Non-pigmented ciliary epithelial cell (primary cell): ENCODE data around the gene PES1.
"Not testable (repeated sequence)": the region's sequence is repeated elsewhere in the genome, so short reads cannot be mapped to it uniquely, and the experiment has no call there.

Experiments
- DNase-seq: peaks from one replicate; pipeline ENCODE4 v3.0.0-alpha.2; 2010; ENCODE audit warnings: low read depth

Gene PES1

DNA sequence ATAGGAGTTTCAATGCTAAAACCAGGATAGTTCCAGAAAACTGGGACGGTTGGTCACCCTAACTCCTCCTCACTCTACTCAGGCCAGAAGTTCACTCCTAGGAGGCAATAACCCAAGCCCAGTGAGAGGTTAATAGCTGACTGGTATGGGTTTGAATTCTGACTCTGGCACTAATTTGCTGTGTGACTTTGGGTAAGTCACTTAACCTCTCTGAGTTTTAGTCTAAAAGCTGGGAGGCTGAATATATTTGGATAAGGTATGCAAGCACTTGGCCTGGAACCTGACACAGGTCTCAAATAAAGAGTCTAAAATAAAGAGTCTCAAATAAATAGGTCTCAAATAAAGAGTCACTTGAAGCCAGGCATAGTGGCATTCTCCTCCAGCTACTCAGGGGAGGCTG lies 39.0 kb downstream of the PES1 start:
- DNase-seq: no peak

DNA sequence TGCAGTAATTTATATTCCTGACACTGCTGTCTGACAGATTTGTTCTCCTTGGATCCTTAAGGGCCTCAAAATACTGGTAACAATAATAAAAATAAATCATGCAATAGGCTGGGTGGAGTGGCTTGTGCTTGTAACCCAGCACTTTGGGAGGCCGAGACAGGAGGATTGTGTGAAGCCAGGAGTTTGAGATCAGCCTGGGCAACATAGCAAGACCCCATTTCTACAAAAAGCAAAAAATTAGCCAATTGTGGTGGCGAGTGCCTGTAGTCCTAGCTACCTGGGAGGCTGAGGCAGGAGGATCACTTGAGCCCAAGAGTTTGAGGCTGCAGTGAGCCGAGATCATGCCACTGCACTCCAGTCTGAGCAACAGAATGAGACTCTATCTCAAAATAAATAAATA lies 39.9 kb downstream of the PES1 start:
- not testable (repeated sequence) for DNase-seq

DNA sequence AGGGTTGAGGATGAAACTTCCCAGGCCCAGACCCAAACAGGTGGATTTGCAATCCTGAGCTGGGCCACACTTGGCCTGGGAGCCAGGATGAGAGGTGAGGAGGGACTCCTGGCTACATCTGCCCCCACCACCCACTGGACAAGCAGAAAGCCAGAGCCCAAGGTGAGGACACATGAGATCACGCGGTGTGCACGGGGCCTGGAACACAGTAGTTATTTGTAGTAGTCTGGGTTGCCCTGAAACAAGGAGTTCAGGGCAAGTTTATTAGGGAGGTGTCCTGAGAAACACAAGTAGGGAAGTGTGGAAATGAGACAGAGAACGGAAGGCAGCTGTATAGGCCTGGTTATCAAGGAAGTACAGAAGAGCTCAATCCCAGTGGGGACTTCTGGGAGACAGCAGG lies 44.5 kb downstream of the PES1 start:
- no peak for DNase-seq

DNA sequence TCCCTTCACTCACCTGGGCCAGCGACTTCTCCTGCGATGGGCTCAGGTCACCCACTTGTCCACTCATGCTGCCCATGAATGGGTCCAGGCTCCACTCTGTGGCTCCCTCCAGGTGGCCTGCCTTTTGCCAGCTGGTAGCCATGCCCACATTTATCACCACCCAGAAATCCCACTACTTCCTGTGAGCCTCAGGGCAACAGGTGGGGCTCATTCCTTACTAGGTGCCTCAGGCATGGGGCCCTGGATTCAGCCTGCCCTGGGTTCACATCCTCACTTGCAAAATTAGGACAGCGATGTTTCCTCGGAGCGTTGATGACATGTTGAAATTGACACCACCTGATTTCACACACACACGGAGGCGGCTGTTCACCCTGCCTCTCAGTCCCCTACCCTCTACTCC lies 45.1 kb downstream of the PES1 start, which contains the start of gene SEC14L6:
SEC14L6 (minus strand) TSS at position 126 of the 400 bp plus-strand sequence; CDS start at position 67, 59 bp downstream.
- no peak for DNase-seq

DNA sequence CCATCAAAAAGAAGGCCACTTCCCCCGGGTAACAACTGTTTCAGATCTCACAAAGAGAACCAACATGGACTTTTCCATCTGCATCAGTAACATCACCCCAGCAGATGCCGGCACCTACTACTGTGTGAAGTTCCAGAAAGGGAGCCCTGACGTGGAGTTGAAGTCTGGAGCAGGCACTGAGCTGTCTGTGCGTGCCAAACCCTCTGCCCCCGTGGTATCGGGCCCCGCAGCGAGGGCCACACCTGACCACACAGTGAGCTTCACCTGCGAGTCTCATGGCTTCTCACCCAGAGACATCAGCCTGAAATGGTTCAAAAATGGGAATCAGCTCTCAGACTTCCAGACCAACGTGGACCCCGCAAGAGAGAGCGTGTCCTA lies 48.9 kb downstream of the PES1 start:
- DNase-seq: no peak

DNA sequence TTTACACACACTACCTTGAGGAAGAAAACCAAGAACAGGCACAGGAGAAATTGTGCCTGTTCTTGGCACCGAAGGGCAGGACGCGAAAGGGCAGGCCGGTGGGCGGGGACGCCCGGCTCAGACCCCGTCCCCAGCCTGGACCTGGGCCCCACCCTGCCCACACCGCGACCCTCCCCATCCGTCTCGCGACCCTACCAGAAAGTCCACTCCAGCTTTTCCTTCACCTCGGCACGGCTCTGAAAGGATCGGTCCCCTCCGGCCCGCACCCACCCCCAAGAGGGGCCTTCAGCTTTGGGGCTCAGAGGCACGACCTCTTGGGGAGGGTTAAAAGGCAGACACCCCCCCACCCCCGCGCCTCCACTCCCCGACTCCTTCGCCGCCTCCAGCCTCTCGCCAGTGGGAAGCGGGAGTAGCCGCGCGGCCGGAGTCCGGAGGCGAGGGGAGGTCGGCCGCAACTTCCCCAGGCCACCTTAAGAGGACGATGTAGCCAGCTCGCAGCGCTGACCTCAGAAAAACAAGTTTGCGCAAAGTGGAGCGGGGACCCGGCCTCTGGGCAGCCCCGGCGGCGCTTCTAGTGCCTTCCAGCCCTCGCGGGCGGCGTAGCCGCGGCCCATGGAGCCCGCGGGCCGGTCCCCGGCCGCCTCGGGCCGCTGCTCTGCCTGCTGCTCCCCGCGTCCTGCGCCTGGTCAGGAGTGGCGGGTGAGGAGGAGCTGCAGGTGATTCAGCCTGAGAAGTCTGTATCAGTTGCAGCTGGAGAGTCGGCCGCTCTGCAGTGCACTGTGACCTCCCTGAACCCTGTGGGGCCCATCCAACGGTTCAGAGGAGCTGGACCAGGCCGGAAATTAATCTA lies 49.5 kb downstream of the PES1 start:
- DNase-seq: no peak

DNA sequence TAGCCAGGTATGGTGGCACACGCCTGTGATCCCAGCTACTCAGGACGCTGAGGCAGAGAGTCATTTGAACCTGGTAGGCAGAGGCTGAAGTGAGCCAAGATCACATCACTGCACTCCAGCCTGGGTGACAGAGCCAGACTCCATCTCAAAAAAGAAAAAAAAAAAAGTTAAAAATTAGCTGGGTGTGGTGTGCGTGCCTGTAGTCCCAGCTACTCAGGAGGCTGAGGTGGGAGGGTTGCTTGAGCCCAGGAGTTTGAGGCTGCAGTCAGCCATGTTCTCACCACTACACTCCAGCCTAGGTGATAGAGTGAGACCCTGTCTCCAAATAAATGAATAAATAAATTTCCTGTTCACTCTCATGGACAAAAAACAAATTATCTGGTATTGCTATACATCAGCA lies 50.2 kb downstream of the PES1 start:
- DNase-seq: not testable (repeated sequence)

DNA sequence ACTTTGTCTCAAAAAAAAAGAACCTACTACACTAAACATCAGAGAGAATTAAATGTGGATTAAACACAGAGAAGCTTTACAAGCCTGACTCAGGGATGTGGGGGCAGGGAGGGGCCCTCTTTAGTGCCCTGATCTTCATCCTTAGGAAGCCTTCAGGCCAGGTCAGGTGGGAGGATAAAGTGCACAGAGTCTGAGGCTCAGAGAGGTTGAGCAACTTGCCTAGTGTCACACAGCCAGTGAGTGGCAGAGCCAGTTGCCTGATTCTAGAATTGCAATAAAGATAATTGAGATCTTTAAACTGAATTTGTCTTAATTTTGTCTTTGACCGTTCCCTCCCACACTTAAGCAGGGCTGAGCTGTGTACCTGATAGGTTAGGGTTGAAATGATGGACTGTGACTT lies 52.3 kb downstream of the PES1 start:
- no peak for DNase-seq

DNA sequence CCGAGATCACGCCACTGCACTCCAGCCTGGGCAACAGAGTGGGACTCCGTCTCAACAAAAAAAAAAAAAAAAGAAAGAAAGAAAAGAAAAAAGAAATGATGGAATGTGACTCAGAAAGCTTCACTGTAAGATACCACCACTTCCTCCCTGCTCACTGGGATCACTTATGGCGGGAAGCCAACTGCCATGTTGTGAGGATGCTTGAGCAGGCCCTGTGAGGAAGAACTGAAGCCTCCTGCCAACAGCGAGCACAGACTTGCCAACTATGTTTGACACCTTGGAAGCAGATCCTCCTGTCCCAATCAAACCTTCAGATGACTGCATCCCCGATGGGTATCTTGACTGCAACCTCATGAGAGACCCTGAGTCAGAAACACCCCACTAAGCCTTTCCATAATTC lies 53.4 kb downstream of the PES1 start:
- DNase-seq: no peak

DNA sequence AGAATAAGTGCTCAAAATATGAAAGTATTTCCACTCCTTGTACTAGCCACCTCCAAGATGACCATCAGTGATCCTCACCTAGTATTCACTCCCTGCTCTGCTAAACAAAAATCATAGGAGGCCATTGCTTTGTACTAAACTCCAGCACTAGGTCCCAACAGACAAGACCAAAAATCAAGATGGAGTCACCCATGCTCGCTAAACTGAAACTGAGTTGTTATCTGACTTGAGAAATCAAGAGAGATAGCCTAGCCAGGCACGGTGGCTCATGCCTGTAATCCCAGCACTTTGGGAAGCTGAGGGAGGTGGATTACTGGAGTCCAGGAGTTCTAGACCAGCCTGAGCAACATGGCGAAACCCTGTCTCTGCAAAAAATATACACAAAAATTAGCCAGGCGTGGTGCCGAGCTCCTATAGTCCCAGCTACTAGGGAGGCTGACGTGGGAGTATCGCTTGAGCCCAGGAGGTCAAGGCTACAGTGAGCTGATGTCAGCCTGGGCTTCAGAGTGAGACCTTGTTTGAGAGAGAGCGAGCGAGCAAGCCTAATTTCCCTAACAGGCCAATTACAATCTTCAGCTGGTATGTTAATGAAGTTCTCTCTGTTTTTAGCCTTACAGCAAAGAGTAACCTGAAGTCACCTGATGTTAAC lies 54.5 kb downstream of the PES1 start:
- no peak for DNase-seq

DNA sequence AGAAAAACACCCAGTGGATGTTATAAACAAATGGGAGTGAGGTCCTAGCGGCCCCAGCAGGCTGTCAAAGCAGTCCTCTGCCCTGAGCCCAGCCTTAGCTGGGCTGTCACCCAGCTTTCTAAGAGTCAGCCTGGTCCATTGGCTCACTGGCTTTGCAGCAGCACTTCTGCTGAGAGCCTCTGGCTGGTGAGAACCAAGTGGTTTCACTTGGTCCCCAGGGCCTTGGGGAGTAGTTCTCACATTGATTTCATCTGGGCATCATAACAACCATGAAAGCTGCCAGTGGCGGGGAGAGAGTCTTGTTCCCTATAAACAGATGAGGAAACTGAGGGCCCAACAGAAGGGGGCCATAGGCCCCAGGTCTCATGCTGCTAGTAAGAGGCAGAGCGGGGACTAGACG lies 56.5 kb downstream of the PES1 start:
- no peak for DNase-seq

DNA sequence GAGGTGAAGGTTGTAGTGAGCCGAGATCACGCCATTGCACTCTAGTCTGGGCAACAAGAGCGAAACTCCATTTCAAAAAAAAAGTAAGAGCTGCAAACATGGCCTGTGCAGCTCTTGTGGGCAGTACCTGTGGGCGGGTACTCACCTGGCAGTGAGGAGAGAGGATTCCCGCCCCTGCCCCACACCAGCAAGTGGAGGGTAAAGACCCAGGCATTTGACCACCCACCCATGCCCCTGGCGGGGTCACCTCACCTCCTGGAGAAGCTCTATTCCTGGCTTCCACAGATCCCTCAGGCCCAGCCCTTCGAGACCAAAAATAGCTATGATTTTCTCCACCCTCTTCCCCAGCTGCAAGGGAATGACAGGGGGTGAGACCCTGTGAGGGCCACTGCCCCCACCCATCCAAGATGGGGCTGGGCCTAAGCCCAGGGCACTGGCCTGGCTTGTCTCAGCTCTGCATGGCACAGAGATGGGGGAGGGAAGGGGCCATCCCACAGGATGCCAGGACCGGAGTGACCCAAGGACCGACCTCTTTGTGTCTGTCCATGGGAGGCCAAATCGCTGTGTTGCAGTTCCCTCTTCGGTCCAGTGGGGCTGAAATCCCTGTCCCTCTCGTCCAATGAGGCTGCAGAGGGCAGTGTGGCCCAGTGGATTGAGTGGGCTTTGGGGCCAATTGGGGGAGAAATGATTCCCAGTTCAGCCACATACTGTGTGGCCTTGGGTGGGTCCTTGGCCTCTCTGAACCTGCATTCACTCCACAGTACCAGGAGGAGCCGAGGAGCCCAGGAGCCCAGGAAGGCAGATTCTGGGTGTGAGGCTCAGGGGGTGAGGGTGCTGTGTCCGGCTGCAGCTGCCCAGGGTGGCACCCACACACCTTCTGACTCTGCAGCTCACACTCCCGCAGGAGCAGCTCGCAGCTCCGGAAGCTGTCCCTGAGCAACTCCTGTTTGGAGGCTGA lies 59.8 kb downstream of the PES1 start:
- DNase-seq: no peak

DNA sequence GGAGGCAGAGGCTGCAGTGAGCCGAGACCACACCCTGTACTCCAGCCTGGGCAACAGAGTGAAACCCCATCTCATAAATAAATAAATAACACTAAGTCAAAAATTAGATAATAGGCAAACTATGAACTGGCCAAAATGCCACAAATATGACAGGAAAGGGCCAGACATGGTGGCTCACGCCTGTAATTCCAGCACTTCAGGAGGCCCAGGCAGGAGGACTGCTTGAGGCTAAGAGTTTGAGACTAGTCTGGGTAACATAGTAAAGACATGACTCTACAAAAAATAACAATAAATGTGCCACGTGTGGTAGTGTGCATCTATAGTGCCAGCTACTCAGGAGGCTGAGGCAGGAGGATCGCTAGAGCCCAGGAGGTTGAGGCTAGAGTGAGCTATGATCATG lies 65.1 kb downstream of the PES1 start:
- no peak for DNase-seq
